CD4-positive, CD25-positive, alpha-beta regulatory T cell (primary cell): ENCODE data around the gene JDP2. TPM values are rescaled to one million over a fixed set of nuclear protein-coding genes. Genes with fewer than 3 reads are reported as not detected.
A peak's percentile ranks its signal among the peaks of the same experiment; 100 is the strongest.

ENCODE experiments used
- ATAC-seq, 2 donors: fragments of 150-1000 bp; cut with Tn5 transposase; one replicate each; pipeline ENCODE4 v1.10.0; 2021; ENCODE audit warnings: low read depth in 2 of 2, moderate number of reproducible peaks in 2 of 2, moderate library complexity in 1 of 2
- DNase-seq, 3 donors: peaks; one replicate each; pipeline versions ENCODE4 v3.0.0 to v3.0.0-alpha.2; 2012 to 2022; ENCODE audit warnings: mixed read lengths in 1 of 3
- H3K27ac ChIP-seq: one replicate; pipeline ENCODE4 v1.7.0; 2013; ENCODE audit warnings: mild to moderate bottlenecking, low read length; ENCODE audit not compliant: insufficient read depth, poor library complexity, severe bottlenecking
- H3K27me3 ChIP-seq: one replicate; pipeline ENCODE4 v1.7.0; 2013; ENCODE audit warnings: low read length; ENCODE audit not compliant: control insufficient read depth, insufficient read depth
- H3K36me3 ChIP-seq: one replicate; pipeline ENCODE4 v1.7.0; 2013; ENCODE audit warnings: mild to moderate bottlenecking, low read length, moderate library complexity; ENCODE audit not compliant: control insufficient read depth, insufficient read depth
- H3K4me1 ChIP-seq: 2 replicates; pipeline ENCODE4 v1.7.0; 2013; ENCODE audit warnings: mild to moderate bottlenecking, low read length; ENCODE audit not compliant: insufficient read depth, control insufficient read depth, poor library complexity, severe bottlenecking
- H3K4me3 ChIP-seq: one replicate; pipeline ENCODE4 v1.7.0; 2013; ENCODE audit warnings: low read depth, mild to moderate bottlenecking, low read length, moderate library complexity
- H3K9me3 ChIP-seq, 2 experiments: 1 replicate in 1 of 2; 2 replicates in 1 of 2; pipeline ENCODE4 v1.7.0; 2013; ENCODE audit warnings: low read length in 2 of 2, mild to moderate bottlenecking in 1 of 2, moderate library complexity in 1 of 2; ENCODE audit not compliant: control insufficient read depth in 2 of 2
- H3K27ac Mint-ChIP-seq, 3 donors: one replicate each; pipeline ENCODE4 v1.8.0; 2020 to 2022; ENCODE audit warnings: mild to moderate bottlenecking in 3 of 3, mixed read lengths in 3 of 3, moderate library complexity in 2 of 3
- H3K27me3 Mint-ChIP-seq: one replicate; pipeline ENCODE4 v1.8.0; 2022; ENCODE audit warnings: mild to moderate bottlenecking, mixed read lengths
- H3K36me3 Mint-ChIP-seq: one replicate; pipeline ENCODE4 v1.8.0; 2020; ENCODE audit warnings: mixed read lengths
- H3K4me1 Mint-ChIP-seq, 4 donors: one replicate each; pipeline ENCODE4 v1.8.0; 2020 to 2022; ENCODE audit warnings: mixed read lengths in 4 of 4, mild to moderate bottlenecking in 1 of 4
- H3K4me3 Mint-ChIP-seq, 4 donors: one replicate each; pipeline ENCODE4 v1.8.0; 2020 to 2022; ENCODE audit warnings: mild to moderate bottlenecking in 4 of 4, mixed read lengths in 4 of 4, moderate library complexity in 3 of 4
- H3K9me3 Mint-ChIP-seq, 7 donors: one replicate each; pipeline ENCODE4 v1.8.0; 2020 to 2022; ENCODE audit warnings: mixed read lengths in 7 of 7, mild to moderate bottlenecking in 3 of 7, moderate library complexity in 2 of 7
- polyA plus RNA-seq, 4 donors: library from polyadenylated mRNA; unstranded; fragments of 300-500 nt; fragmentation: Illumina TruSeq; gene quantifications; one replicate each; pipeline ENCODE4 v1.2.3, GENCODE V29; 2021
- total RNA-seq: library from RNA; stranded (reverse); gene quantifications from one replicate; pipeline ENCODE4 v1.2.3, GENCODE V29; 2022

The JDP2 gene
- total and polyA plus RNA-seq, 5 donors from 2014 or later: 0.62 to 0.79 TPM; not detected in 3

- H3K4me1 ChIP-seq: peaks cover 56% of the 10 kb centered on the region
- H3K27me3 ChIP-seq: no peaks in the 10 kb centered on the region
- peak overlapping the region; percentile 95 for H3K27ac ChIP-seq
- ATAC-seq: peak; percentile 6 to 10
- Mint-ChIP-seq H3K4me3 (peak overlapping the region; percentile 96 to 100 (median 98)), H3K27me3 (no peaks in the 10 kb centered on the region), H3K9me3 (no peaks in the 10 kb centered on the region), H3K27ac (peak overlapping the region; percentile 94 to 99 (median 98)), H3K36me3 (peaks cover 14% of the 10 kb centered on the region), H3K4me1 (peaks cover 22 to 88% (median 64%) of the 10 kb centered on the region in 4 donors)
- no peaks in the 10 kb centered on the region for H3K9me3 ChIP-seq
- H3K4me3 ChIP-seq: peak overlapping the region; percentile 94
- DNase-seq: peak in 1 of 3 donors; percentile 48
- peaks cover 6% of the 10 kb centered on the region for H3K36me3 ChIP-seq
Measured at GRCh38 chr14:75521415-75522199, 93.8 kb downstream of the JDP2 start.

GRCh38 chr14:75522224-75522982 lies 94.6 kb downstream of the JDP2 start, which contains the start of gene BATF:
TSS of gene BATF (plus strand) at chr14:75522469. CDS start at chr14:75522683, 214 bp downstream.
- DNase-seq (peak; percentile 70 to 92 (median 83)), ATAC-seq (peak; percentile 76 to 79)
- Histone ChIP-seq H3K4me3 (peak within 1 kb of the TSS; percentile 94), H3K4me1 (peaks cover 62% of the 10 kb centered on the region), H3K9me3 (no peaks in the 10 kb centered on the region), H3K36me3 (peaks cover 12% of the 10 kb centered on the region), H3K27ac (peak within 1 kb of the TSS; percentile 95), H3K27me3 (no peaks in the 10 kb centered on the region)
- Mint-ChIP-seq H3K27me3 (no peaks in the 10 kb centered on the region), H3K4me1 (peaks cover 19 to 86% (median 63%) of the 10 kb centered on the region in 4 donors), H3K4me3 (peak within 1 kb of the TSS; percentile 96 to 100 (median 98)), H3K36me3 (peaks cover 19% of the 10 kb centered on the region), H3K9me3 (no peaks in the 10 kb centered on the region), H3K27ac (peak within 1 kb of the TSS; percentile 94 to 99 (median 98))

GRCh38 chr14:75522983-75523318 lies 95.1 kb downstream of the JDP2 start:
- H3K27ac ChIP-seq: peak overlapping the region; percentile 95
- no peaks in the 10 kb centered on the region for H3K27me3 Mint-ChIP-seq
- H3K4me3 ChIP-seq: peak overlapping the region; percentile 94
- H3K4me1 Mint-ChIP-seq: peaks cover 24 to 90% (median 67%) of the 10 kb centered on the region in 4 donors
- H3K9me3 ChIP-seq: no peaks in the 10 kb centered on the region
- H3K9me3 Mint-ChIP-seq: no peaks in the 10 kb centered on the region
- DNase-seq (no peak), ATAC-seq (no peak)
- H3K27ac Mint-ChIP-seq: peak overlapping the region; percentile 94 to 99 (median 98)
- H3K4me3 Mint-ChIP-seq: peak overlapping the region; percentile 96 to 100 (median 98)
- H3K36me3 ChIP-seq: peaks cover 15% of the 10 kb centered on the region
- H3K36me3 Mint-ChIP-seq: peaks cover 25% of the 10 kb centered on the region
- H3K4me1 ChIP-seq: peaks cover 68% of the 10 kb centered on the region
- H3K27me3 ChIP-seq: no peaks in the 10 kb centered on the region

Other genes with a start within 250 kb of the JDP2 start
- gene FOS, start 149.2 kb upstream of the JDP2 start, total RNA-seq: 1,673 TPM
- 100 to 1,000 TPM in 2 of 4 donors, 10 to 100 TPM in 2; 56.8 to 145 (median 104) TPM for gene FOS, start 149.2 kb upstream of the JDP2 start, polyA plus RNA-seq
- gene BATF, start 94.4 kb downstream of the JDP2 start, total RNA-seq: 50.7 TPM
- gene BATF, start 94.4 kb downstream of the JDP2 start, polyA plus RNA-seq: 100 to 1,000 TPM in 3 of 4 donors, 10 to 100 TPM in 1; 86.8 to 119 (median 109) TPM
- 5.4 TPM for gene FLVCR2, start 150.6 kb downstream of the JDP2 start, total RNA-seq
- 1 to 10 TPM; 4.4 to 7.7 (median 6.0) TPM for gene FLVCR2, start 150.6 kb downstream of the JDP2 start, polyA plus RNA-seq
- 8.4 TPM for gene ERG28, start 232.9 kb downstream of the JDP2 start, total RNA-seq
- gene ERG28, start 232.9 kb downstream of the JDP2 start, polyA plus RNA-seq: 10 to 100 TPM; 23.9 to 28.9 (median 25.6) TPM
- gene TTLL5, start 233.2 kb downstream of the JDP2 start, total RNA-seq: 39.2 TPM
- gene TTLL5, start 233.2 kb downstream of the JDP2 start, polyA plus RNA-seq: 10 to 100 TPM in 1 of 4 donors, 1 to 10 TPM in 3; 4.9 to 11.0 (median 7.7) TPM